Bronchial epithelial cell (primary cell): ENCODE results near the gene SLC9C1. TPM values are rescaled to one million over a fixed set of nuclear protein-coding genes. Genes with fewer than 3 reads are reported as not detected.
A peak's percentile ranks its signal among the peaks of the same experiment; 100 is the strongest.

ENCODE experiments used
- DNase-seq: peaks from one replicate; pipeline ENCODE4 v3.0.0-alpha.2; 2010; ENCODE audit warnings: low read depth
- FAIRE-seq: peaks from 2 replicates; lab custom pipeline; 2011; peaks lifted over from hg19 to GRCh38; lab: Jason Lieb, UNC
- H3K27me3 ChIP-seq: 2 replicates; pipeline ENCODE4 v1.5.1; 2011; ENCODE audit warnings: low read length; ENCODE audit not compliant: control insufficient read depth, insufficient read depth
- H3K36me3 ChIP-seq: 2 replicates; pipeline ENCODE4 v1.5.1; 2011; ENCODE audit warnings: low read length; ENCODE audit not compliant: control insufficient read depth, insufficient read depth
- H3K4me3 ChIP-seq: 2 replicates; pipeline ENCODE4 v1.5.1; 2011; ENCODE audit warnings: mild to moderate bottlenecking, low read depth, low read length, control low read depth
- total RNA-seq: library from RNA; depleted of rRNA; stranded (reverse); fragments of >200 nt; gene quantifications from 2 replicates; pipeline ENCODE4 v1.2.1, GENCODE V29; 2014
- TF ChIP-seq, protein P1 (sequence below): IDR thresholded peaks from 2 replicates; pipeline ENCODE4 v1.5.1; 2011; ENCODE audit warnings: mild to moderate bottlenecking, moderate library complexity, low read length, control low read depth, inconsistent platforms; ENCODE audit not compliant: insufficient read depth, severe bottlenecking

The SLC9C1 gene
- total RNA-seq, 1 donor from 2014 or later = not detected

- no peaks in the 10 kb centered on the region for H3K27me3 ChIP-seq
- DNase-seq (no peak), FAIRE-seq (no peak)
- TF ChIP-seq, protein P1, sequence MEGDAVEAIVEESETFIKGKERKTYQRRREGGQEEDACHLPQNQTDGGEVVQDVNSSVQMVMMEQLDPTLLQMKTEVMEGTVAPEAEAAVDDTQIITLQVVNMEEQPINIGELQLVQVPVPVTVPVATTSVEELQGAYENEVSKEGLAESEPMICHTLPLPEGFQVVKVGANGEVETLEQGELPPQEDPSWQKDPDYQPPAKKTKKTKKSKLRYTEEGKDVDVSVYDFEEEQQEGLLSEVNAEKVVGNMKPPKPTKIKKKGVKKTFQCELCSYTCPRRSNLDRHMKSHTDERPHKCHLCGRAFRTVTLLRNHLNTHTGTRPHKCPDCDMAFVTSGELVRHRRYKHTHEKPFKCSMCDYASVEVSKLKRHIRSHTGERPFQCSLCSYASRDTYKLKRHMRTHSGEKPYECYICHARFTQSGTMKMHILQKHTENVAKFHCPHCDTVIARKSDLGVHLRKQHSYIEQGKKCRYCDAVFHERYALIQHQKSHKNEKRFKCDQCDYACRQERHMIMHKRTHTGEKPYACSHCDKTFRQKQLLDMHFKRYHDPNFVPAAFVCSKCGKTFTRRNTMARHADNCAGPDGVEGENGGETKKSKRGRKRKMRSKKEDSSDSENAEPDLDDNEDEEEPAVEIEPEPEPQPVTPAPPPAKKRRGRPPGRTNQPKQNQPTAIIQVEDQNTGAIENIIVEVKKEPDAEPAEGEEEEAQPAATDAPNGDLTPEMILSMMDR = no peak
- peaks cover 19% of the 10 kb centered on the region for H3K36me3 ChIP-seq
- H3K4me3 ChIP-seq = no peak overlapping the region
Measured at GRCh38 chr3:112109322-112109721, 184.7 kb downstream of the SLC9C1 start.

GRCh38 chr3:112104774-112105173, 189.2 kb downstream of the SLC9C1 start:
- no peak overlapping the region for H3K4me3 ChIP-seq
- peaks cover 15% of the 10 kb centered on the region for H3K36me3 ChIP-seq
- H3K27me3 ChIP-seq = no peaks in the 10 kb centered on the region
- DNase-seq = no peak
- TF ChIP-seq, protein P1 = no peak
- no peak for FAIRE-seq

- DNase-seq = peak; percentile 100
- H3K36me3 ChIP-seq = peaks cover 17% of the 10 kb centered on the region
- TF ChIP-seq, protein P1 = no peak
- no peak overlapping the region for H3K4me3 ChIP-seq
- FAIRE-seq = peak; percentile 99
- H3K27me3 ChIP-seq = no peaks in the 10 kb centered on the region
Measured at GRCh38 chr3:112101916-112102315, 192.1 kb downstream of the SLC9C1 start.

DNA sequence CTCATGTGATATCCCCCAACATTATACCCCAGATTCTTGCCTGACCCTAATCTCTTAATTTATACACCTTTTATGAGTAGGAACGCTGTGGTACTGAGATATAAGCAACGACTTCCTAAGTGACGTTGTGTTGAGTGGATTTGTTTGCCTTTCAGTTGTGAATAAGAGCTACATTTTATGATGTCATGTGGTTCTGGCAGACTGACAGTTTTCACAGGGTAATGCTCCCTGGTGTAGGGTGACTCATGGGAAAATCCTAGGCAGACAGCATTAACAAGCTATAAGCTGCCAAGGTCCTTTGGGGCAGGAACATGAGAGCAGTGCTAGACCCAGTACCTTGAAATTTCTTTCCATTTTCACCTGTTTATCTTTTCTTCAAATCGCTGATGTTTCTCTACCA, 196.6 kb downstream of the SLC9C1 start:
- Histone ChIP-seq H3K4me3 (no peak overlapping the region), H3K27me3 (no peaks in the 10 kb centered on the region), H3K36me3 (peaks cover 14% of the 10 kb centered on the region)
- DNase-seq = peak; percentile 100
- TF ChIP-seq, protein P1 = no peak
- peak; percentile 89 for FAIRE-seq

DNA sequence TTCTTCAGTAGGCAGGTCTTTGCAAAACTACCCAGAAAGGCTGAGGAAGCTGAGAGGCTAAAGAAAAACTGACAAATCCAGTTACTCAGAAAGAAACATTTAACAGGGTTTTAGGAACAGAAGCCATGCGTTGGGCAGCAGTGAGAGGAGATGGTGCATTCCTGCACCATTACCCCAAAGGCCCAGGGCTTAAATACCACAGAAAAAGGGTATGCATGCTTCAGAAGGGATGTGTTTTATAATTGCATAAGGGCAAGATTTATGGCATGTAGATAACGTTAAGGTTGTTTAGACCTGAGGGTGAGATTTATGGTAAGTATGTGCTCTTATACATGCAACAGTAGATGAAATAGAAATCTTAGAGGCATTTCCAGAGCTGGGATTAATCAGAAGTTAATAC, 197.8 kb downstream of the SLC9C1 start:
- DNase-seq (no peak), FAIRE-seq (no peak)
- H3K27me3 ChIP-seq = no peaks in the 10 kb centered on the region

More for the DNA sequence above, 197.8 kb downstream of the SLC9C1 start:
- Histone ChIP-seq H3K36me3 (peaks cover 12% of the 10 kb centered on the region), H3K4me3 (no peak overlapping the region)
- TF ChIP-seq, protein P1 = no peak
